Heart right ventricle (tissue), 16 donors: ENCODE measurements around the gene CYBRD1. TPM values are rescaled to one million over a fixed set of nuclear protein-coding genes. Genes with fewer than 3 reads are reported as not detected.
A peak's percentile ranks its signal among the peaks of the same experiment; 100 is the strongest.

ENCODE experiments used
- ATAC-seq, 8 donors: fragments of 200-7000 bp; cut with Tn5 transposase; one replicate each; pipeline ENCODE4 v1.9.1; 2020; ENCODE audit warnings: mild to moderate bottlenecking in 8 of 8, moderate library complexity in 8 of 8, moderate number of reproducible peaks in 1 of 8
- DNase-seq, 2 donors: peaks; one replicate each; pipeline ENCODE4 v3.0.0-alpha.2; 2020
- H3K27ac ChIP-seq, 10 donors: fragments of 200-600 bp; sonication (generic) in 2 of 10; one replicate each; pipeline versions ENCODE4 v1.5.0 to v1.8.0; 2020 to 2022; ENCODE audit warnings: mild to moderate bottlenecking in 3 of 10
- H3K27me3 ChIP-seq, 7 donors: fragments of 200-600 bp; one replicate each; pipeline ENCODE4 v1.8.0; 2021 to 2022; ENCODE audit warnings: mild to moderate bottlenecking in 2 of 7
- H3K36me3 ChIP-seq, 9 donors: fragments of 200-600 bp; sonication (generic) in 1 of 9; one replicate each; pipeline versions ENCODE4 v1.5.0 to v1.8.0; 2020 to 2022; ENCODE audit warnings: mild to moderate bottlenecking in 2 of 9
- H3K4me1 ChIP-seq, 9 donors: fragments of 200-600 bp; sonication (generic) in 1 of 9; one replicate each; pipeline versions ENCODE4 v1.5.0 to v1.8.0; 2020 to 2022; ENCODE audit warnings: mild to moderate bottlenecking in 4 of 9
- H3K4me3 ChIP-seq, 10 donors: fragments of 200-600 bp; sonication (generic) in 2 of 10; one replicate each; pipeline versions ENCODE4 v1.5.0 to v1.8.0; 2020 to 2022; ENCODE audit warnings: mild to moderate bottlenecking in 7 of 10, moderate library complexity in 2 of 10
- H3K9me3 ChIP-seq, 11 donors: fragments of 200-600 bp in 10 of 11; sonication (generic) in 2 of 11; one replicate each; pipeline versions ENCODE4 v1.5.0 to v1.8.0; 2013 to 2022; ENCODE audit warnings: mild to moderate bottlenecking in 2 of 11, control low read depth in 1 of 11, moderate library complexity in 1 of 11
- WGBS, 2 donors: extraction: QIAGEN DNeasy Blood & Tissue Kit; methylation state at CpG; one replicate each; pipeline ENCODE4 v1.1.7; 2013; ENCODE audit warnings: inconsistent platforms in 1 of 2; 5-methylcytosine and 5-hydroxymethylcytosine counted together
- intact Hi-C, 10 donors: fragments of 100-400 bp; cut with DNase I; formaldehyde crosslinking; loops; one replicate each; pipeline versions ENCODE4 v1.11.1 to v1.14.2; 2022
- polyA plus RNA-seq, 2 donors: library from polyadenylated mRNA; stranded (reverse); fragments of 200-250 nt; gene quantifications; one replicate each; pipeline ENCODE4 v1.2.3, GENCODE V29; 2013
- total RNA-seq, 10 donors: library from RNA; stranded (reverse); fragmentation: NEBNext Ultra II Directional in 3 of 10; extraction: Animal tissue kit (Norgen Biotek cat#: 25700) in 3 of 10; gene quantifications; one replicate each; pipeline versions ENCODE4 v1.2.1 to v1.2.4, GENCODE V29; 2021 to 2023
- TF ChIP-seq, protein P1 (sequence below), 9 donors: fragments of 200-600 bp; sonication (generic) in 2 of 9; IDR thresholded peaks; one replicate each; pipeline versions ENCODE4 v1.5.0 to v1.8.0; 2021 to 2022; ENCODE audit warnings: antibody characterized with exemption in 9 of 9, mild to moderate bottlenecking in 5 of 9, moderate library complexity in 1 of 9
- donor health status: Arrhythmogenic right ventricular cardiomyopathy.
- donor health status: ischemic (EF 13 %, LVEDD 7.1; RV severe dilation, severe dysfunction).
- donor health status: healthy with polysubstance abuse.
- donor health status: DM: no; HTN: yes; CAD: no.
- donor health status: DM: no; HTN: no; CAD: no.
- donor health status: ischemic (EF 25% LVEDD 6.9; RV normal size, moderate dysfunction).
- donor health status: ischemic (EF 25% LVEDD 5.7; RV mildly dilated, moderate dysfunction).
- donor health status: healthy.
- donor health status: DM: yes; HTN: yes; CAD: no.
- donor health status: Ischemic cardiomyopathy.
- donor health status: ischemic (EF 35%, LVEDD 5.7; RV mildly dilated, moderate dysfunction).
- donor health status: nonischemic (EF 11% LVEDD 7.7; RV severe dilation, severe dysfunction).
- donor health status: DM: yes; HTN: yes; CAD: no.
- donor health status: PGD.
- donor health status: ischemic (EF 29% LVEDD 5.4; RV normal size, mild dysfunction).
- donor health status: nonischemic (EF 23%, LVEDD 6.1; RV moderate dilation, normal function).

The CYBRD1 gene
- total and polyA plus RNA-seq, 12 donors, result 26.1 to 67.5 (median 44.5) TPM

DNA sequence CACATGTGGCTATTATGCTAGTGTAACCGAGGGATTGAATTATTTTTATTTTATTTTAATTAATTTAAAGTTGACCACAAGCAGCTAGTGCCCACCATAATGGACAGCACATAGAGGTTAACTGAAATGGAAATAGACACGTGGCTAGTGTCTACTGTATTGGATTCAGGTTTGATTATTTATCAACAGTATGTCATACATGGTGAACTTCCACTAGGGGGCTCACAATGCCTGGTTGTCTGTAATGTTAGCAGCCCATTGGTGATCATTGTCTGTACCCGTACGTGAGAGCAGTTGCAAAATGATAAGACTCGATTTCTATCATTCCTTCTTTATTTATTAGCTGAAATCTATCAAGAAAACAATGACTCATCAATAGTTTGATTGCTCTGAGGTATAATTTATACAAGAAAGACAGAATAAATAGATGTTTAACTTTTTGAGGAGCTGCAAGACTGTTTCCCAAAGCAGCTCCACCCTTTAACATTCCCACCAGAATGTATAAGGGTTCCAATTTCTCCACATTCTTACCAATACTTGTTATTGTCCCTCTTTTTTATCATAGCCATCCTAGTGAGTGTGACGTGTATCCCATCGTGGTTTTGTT, 76.5 kb downstream of the CYBRD1 start:
- Histone ChIP-seq H3K27ac (no peak overlapping the region), H3K4me1 (peaks cover 0 to 4% (median 0%) of the 10 kb centered on the region in 9 donors), H3K36me3 (no peaks in the 10 kb centered on the region), H3K4me3 (no peak overlapping the region), H3K9me3 (no peaks in the 10 kb centered on the region), H3K27me3 (peaks cover 0 to 33% (median 6%) of the 10 kb centered on the region in 7 donors)
- intact Hi-C loops, result loop anchor here in 7 of 10 donors (5.0 to 10.0 kb wide), 6 partner anchors 506 to 866 kb away; partner anchors contain the start of gene DLX2 (in 1 of the 7)
- TF ChIP-seq, protein P1, sequence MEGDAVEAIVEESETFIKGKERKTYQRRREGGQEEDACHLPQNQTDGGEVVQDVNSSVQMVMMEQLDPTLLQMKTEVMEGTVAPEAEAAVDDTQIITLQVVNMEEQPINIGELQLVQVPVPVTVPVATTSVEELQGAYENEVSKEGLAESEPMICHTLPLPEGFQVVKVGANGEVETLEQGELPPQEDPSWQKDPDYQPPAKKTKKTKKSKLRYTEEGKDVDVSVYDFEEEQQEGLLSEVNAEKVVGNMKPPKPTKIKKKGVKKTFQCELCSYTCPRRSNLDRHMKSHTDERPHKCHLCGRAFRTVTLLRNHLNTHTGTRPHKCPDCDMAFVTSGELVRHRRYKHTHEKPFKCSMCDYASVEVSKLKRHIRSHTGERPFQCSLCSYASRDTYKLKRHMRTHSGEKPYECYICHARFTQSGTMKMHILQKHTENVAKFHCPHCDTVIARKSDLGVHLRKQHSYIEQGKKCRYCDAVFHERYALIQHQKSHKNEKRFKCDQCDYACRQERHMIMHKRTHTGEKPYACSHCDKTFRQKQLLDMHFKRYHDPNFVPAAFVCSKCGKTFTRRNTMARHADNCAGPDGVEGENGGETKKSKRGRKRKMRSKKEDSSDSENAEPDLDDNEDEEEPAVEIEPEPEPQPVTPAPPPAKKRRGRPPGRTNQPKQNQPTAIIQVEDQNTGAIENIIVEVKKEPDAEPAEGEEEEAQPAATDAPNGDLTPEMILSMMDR (IDR thresholded peaks at IDR 0.05), result peak; percentile 49 to 81 (median 73)
- 13 to 15% methylated on average over 7 of the region's 7 CpGs for WGBS, 2 donors
- peak in 7 of 8 donors; percentile 55 to 84 (median 67) for ATAC-seq
- peak in 1 of 2 donors; percentile 34 for DNase-seq

DNA sequence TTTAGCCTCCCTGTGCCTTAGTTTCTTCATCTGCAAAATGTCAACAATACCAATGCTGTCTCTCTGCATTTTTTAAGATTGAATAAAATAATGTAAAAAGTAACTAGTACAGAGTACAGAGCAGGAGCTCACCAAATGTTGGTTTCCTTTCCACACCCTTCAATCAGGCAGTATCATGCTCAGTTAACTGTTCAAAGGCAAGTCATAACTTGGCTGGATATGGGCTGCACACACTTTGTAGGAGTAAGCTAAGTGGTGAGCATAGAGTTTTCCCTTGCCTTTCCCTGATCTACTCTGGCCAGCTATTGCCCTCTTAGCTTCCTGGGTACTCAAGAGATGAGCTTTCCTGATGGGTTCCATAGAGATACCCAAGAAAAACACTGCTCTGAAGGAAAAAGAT, 77.9 kb downstream of the CYBRD1 start:
- no peaks in the 10 kb centered on the region for H3K9me3 ChIP-seq
- H3K27ac ChIP-seq, result no peak overlapping the region
- DNase-seq (no peak), ATAC-seq (no peak)
- no peaks in the 10 kb centered on the region for H3K36me3 ChIP-seq
- TF ChIP-seq, protein P1 (IDR thresholded peaks at IDR 0.05), result no peak
- no peak overlapping the region for H3K4me3 ChIP-seq
- intact Hi-C loops, result no loop called here
- peaks cover 0 to 44% (median 7%) of the 10 kb centered on the region in 7 donors for H3K27me3 ChIP-seq
- peaks cover 0 to 4% (median 0%) of the 10 kb centered on the region in 9 donors for H3K4me1 ChIP-seq

DNA sequence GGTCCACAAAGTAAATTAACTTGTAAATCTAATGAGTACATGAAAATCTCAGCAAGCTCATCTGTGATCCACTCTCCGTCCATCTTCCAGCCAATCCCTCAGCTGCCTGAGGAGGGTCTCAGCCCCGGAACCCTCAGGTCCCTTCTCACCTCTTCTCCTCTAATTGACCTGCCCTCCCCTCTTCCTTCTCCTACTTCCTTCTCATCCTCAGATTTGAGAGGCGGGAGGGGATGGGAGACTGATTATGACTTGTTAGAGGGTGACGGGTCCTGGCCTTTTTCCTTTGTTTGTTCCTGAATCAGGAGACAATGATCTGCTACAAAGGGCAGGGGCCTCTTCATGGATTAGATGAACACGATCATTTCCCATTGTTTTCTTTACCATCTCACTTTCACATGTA, 80.1 kb downstream of the CYBRD1 start:
- Histone ChIP-seq H3K4me3 (no peak overlapping the region), H3K27ac (no peak overlapping the region), H3K4me1 (peaks cover 0 to 4% (median 0%) of the 10 kb centered on the region in 9 donors), H3K9me3 (peaks cover 0 to 4% (median 0%) of the 10 kb centered on the region in 11 donors), H3K36me3 (no peaks in the 10 kb centered on the region), H3K27me3 (peaks cover 0 to 58% (median 17%) of the 10 kb centered on the region in 7 donors)
- TF ChIP-seq, protein P1 (IDR thresholded peaks at IDR 0.05), result no peak
- intact Hi-C loops, result no loop called here
- DNase-seq, result no peak
- WGBS, 2 donors, result 59 to 67% methylated on average over 5 of the region's 5 CpGs
- no peak for ATAC-seq

Other genes starting within 250 kb of the CYBRD1 start
- gene METTL8, start 88.5 kb upstream of the CYBRD1 start, total RNA-seq, result 10 to 100 TPM in 7 of 10 donors, 1 to 10 TPM in 3; 6.6 to 13.6 (median 11.7) TPM
- 1 to 10 TPM; 1.7 to 3.8 TPM for gene METTL8, start 88.5 kb upstream of the CYBRD1 start, polyA plus RNA-seq
- 10 to 100 TPM in 1 of 10 donors, 1 to 10 TPM in 9; 6.3 to 10.5 (median 7.8) TPM for gene DCAF17, start 88.2 kb upstream of the CYBRD1 start, total RNA-seq
- gene DCAF17, start 88.2 kb upstream of the CYBRD1 start, polyA plus RNA-seq, result 1 to 10 TPM; 2.0 to 2.3 TPM
- gene DYNC1I2, start 165.0 kb downstream of the CYBRD1 start, total RNA-seq, result 10 to 100 TPM; 63.3 to 81.4 (median 72.5) TPM
- 10 to 100 TPM; 76.3 to 79.0 TPM for gene DYNC1I2, start 165.0 kb downstream of the CYBRD1 start, polyA plus RNA-seq